ENCODE data around the gene LPP. TPM values are rescaled to one million over a fixed set of nuclear protein-coding genes. Genes with fewer than 3 reads are reported as not detected.

Gene LPP
- total RNA-seq, 3 donors from 2014 or later, result 262 to 816 (median 325) TPM

DNA sequence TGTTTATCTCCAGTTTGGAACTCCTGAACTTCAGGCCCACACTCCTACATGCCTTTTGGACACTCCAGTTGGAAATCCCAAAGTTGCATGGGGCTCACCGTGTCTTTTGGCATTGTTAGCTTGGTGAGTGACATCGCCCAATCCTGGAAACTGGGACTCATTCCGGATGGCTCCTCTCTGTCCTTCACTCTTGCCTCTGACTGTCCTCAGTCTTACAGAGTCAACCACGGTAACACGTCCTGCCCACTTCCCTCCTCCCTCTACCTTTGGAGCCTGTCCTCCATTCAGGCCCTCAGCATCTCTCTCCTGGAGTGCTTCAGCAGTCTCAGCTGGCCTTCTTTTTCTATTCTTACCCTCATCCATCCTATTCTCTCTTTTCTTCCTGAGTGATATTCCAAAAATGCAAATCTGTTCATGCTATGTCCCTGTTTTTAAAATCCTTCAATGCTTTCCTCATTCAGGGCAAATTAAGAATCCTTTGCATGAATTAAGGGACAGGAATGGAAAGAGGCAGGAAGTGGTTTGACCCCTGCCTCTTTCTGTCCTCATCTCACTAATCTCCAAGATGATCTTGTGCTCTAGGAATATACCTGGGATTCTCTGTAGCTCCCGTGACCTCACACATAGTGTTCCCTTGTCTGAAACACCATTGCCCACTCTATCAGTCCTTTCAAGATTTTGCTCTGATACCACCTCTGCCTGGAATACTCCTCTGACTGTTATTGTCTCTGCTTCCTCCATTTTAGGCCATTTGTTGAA lies 42.5 kb downstream of the LPP start:
- no peak for DNase-seq
- intact Hi-C loops (cut with DNase I, micrococcal nuclease), result no loop called here
- peaks cover 21% of the 10 kb centered on the region for H3K4me1 ChIP-seq (ENCODE audit: low read depth)
- no peak overlapping the region for H3K4me3 ChIP-seq
- no peaks in the 10 kb centered on the region for H3K9me3 ChIP-seq
- no peak for ATAC-seq
- no peaks in the 10 kb centered on the region for H3K36me3 ChIP-seq (ENCODE audit: low read depth)
- TF ChIP-seq, protein P1, sequence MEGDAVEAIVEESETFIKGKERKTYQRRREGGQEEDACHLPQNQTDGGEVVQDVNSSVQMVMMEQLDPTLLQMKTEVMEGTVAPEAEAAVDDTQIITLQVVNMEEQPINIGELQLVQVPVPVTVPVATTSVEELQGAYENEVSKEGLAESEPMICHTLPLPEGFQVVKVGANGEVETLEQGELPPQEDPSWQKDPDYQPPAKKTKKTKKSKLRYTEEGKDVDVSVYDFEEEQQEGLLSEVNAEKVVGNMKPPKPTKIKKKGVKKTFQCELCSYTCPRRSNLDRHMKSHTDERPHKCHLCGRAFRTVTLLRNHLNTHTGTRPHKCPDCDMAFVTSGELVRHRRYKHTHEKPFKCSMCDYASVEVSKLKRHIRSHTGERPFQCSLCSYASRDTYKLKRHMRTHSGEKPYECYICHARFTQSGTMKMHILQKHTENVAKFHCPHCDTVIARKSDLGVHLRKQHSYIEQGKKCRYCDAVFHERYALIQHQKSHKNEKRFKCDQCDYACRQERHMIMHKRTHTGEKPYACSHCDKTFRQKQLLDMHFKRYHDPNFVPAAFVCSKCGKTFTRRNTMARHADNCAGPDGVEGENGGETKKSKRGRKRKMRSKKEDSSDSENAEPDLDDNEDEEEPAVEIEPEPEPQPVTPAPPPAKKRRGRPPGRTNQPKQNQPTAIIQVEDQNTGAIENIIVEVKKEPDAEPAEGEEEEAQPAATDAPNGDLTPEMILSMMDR (IDR thresholded peaks at IDR 0.05), result no peak

- Histone ChIP-seq H3K4me1 (ENCODE audit: low read depth) (peaks cover 21% of the 10 kb centered on the region), H3K9me3 (no peaks in the 10 kb centered on the region), H3K4me3 (no peak overlapping the region), H3K36me3 (ENCODE audit: low read depth) (no peaks in the 10 kb centered on the region)
- ATAC-seq, result peak; percentile 74
- peak in 1 of 3 donors; percentile 56 for DNase-seq
- intact Hi-C loops (cut with DNase I, micrococcal nuclease), result no loop called here
- TF ChIP-seq, protein P1 (IDR thresholded peaks at IDR 0.05), result no peak
Observed at GRCh38 chr3:188197388-188197847, 43.5 kb downstream of the LPP start.

GRCh38 chr3:188198001-188198400 lies 44.0 kb downstream of the LPP start:
- no peak for ATAC-seq
- Histone ChIP-seq H3K4me3 (no peak overlapping the region), H3K4me1 (ENCODE audit: low read depth) (peaks cover 21% of the 10 kb centered on the region), H3K36me3 (ENCODE audit: low read depth) (no peaks in the 10 kb centered on the region), H3K9me3 (no peaks in the 10 kb centered on the region)
- intact Hi-C loops (cut with DNase I, micrococcal nuclease), result no loop called here
- TF ChIP-seq, protein P1 (IDR thresholded peaks at IDR 0.05), result no peak
- DNase-seq, result no peak

DNA sequence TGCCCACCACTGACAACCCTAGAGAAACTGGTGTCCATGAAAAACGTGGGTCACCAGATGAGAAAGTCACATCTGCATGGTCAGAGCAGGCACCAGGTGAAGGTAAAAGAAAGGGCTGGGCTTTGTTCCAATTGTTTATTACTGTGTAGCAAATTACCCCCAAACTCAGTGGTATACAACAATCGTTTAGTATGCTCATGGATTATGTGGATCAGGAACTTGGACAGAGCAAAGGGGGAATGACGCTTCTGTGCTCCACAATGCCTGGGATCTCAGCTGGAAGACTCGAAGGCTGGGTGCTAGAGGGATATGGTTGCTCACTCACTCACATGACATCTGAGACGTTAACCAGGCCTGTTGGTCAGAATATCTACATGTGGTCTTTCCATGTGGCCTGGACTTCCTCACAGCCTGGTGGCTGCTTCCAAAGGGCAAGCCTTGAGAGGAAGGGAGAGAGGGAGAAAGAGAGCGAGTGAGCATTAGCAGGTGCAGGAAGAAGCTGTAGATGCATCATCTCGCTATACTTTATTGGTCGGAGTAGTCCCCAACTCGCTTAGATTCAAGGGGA lies 44.9 kb downstream of the LPP start:
- TF ChIP-seq, protein P1 (IDR thresholded peaks at IDR 0.05), result no peak
- H3K4me3 ChIP-seq, result no peak overlapping the region
- H3K4me1 ChIP-seq (ENCODE audit: low read depth), result peaks cover 21% of the 10 kb centered on the region
- DNase-seq (no peak), ATAC-seq (peak; percentile 50)
- intact Hi-C loops (cut with DNase I, micrococcal nuclease), result no loop called here
- H3K36me3 ChIP-seq (ENCODE audit: low read depth), result no peaks in the 10 kb centered on the region
- H3K9me3 ChIP-seq, result no peaks in the 10 kb centered on the region

GRCh38 chr3:188199386-188199785 lies 45.4 kb downstream of the LPP start:
- no peak overlapping the region for H3K4me3 ChIP-seq
- DNase-seq (no peak), ATAC-seq (peak; percentile 57)
- no peaks in the 10 kb centered on the region for H3K36me3 ChIP-seq (ENCODE audit: low read depth)
- TF ChIP-seq, protein P1 (IDR thresholded peaks at IDR 0.05), result no peak
- intact Hi-C loops (cut with DNase I, micrococcal nuclease), result no loop called here
- H3K4me1 ChIP-seq (ENCODE audit: low read depth), result peaks cover 21% of the 10 kb centered on the region
- no peaks in the 10 kb centered on the region for H3K9me3 ChIP-seq
